Measurements from ENCODE around the gene LRRC3.

The LRRC3 gene

GRCh38 chr21:44485796-44486195 is 30.5 kb downstream of the LRRC3 start:
- no peak for TF ChIP-seq YY1 (IDR thresholded peaks at IDR 0.05; ENCODE audit: low read depth)
- no peak for TF ChIP-seq CREB1 (IDR thresholded peaks at IDR 0.05; ENCODE audit: low read depth)
- TF ChIP-seq FOXM1 (IDR thresholded peaks at IDR 0.05; ENCODE audit: borderline replicate concordance, low read depth): no peak
- TF ChIP-seq CEBPB (IDR thresholded peaks at IDR 0.05): no peak
- no peak for TF ChIP-seq TAF1 (IDR thresholded peaks at IDR 0.05; ENCODE audit: low read depth)
- no peak for TF ChIP-seq REST (IDR thresholded peaks at IDR 0.05; ENCODE audit: low read depth)
- no peak for TF ChIP-seq EGR1 (IDR thresholded peaks at IDR 0.05)
- no peak for TF ChIP-seq ZBTB7A (IDR thresholded peaks at IDR 0.05; ENCODE audit: low read depth)

- TF ChIP-seq TAF1 (IDR thresholded peaks at IDR 0.05; ENCODE audit: low read depth) (no peak), CEBPB (IDR thresholded peaks at IDR 0.05) (no peak), EGR1 (IDR thresholded peaks at IDR 0.05) (no peak), USF1 (IDR thresholded peaks at IDR 0.05) (no peak), MAX (IDR thresholded peaks at IDR 0.05) (no peak), CREB1 (IDR thresholded peaks at IDR 0.05; ENCODE audit: low read depth) (no peak), FOXM1 (IDR thresholded peaks at IDR 0.05; ENCODE audit: borderline replicate concordance, low read depth) (no peak), TEAD4 (IDR thresholded peaks at IDR 0.05) (no peak), RAD21 (IDR thresholded peaks at IDR 0.05; ENCODE audit: low read depth) (no peak), YY1 (IDR thresholded peaks at IDR 0.05; ENCODE audit: low read depth) (no peak), TCF12 (IDR thresholded peaks at IDR 0.05; ENCODE audit: low read depth) (no peak), REST (IDR thresholded peaks at IDR 0.05; ENCODE audit: low read depth) (no peak), NFIC (IDR thresholded peaks at IDR 0.05) (no peak)
Observed at GRCh38 chr21:44486302-44486701, 31.0 kb downstream of the LRRC3 start.

- no peak for TF ChIP-seq MAX (IDR thresholded peaks at IDR 0.05)
- TF ChIP-seq TCF12 (IDR thresholded peaks at IDR 0.05; ENCODE audit: low read depth): no peak
- peak; percentile 26; the same call in 1 of the 2 replicates for TF ChIP-seq RAD21 (IDR thresholded peaks at IDR 0.05; ENCODE audit: low read depth)
- TF ChIP-seq CREB1 (IDR thresholded peaks at IDR 0.05; ENCODE audit: low read depth): no peak
- no peak for TF ChIP-seq ZBTB7A (IDR thresholded peaks at IDR 0.05; ENCODE audit: low read depth)
Observed at GRCh38 chr21:44487831-44488230, 32.5 kb downstream of the LRRC3 start.

GRCh38 chr21:44489962-44490361 is 34.7 kb downstream of the LRRC3 start:
- no peak for TF ChIP-seq ZBTB7A (IDR thresholded peaks at IDR 0.05; ENCODE audit: low read depth)
- no peak for TF ChIP-seq RAD21 (IDR thresholded peaks at IDR 0.05; ENCODE audit: low read depth)
- TF ChIP-seq TCF12 (IDR thresholded peaks at IDR 0.05; ENCODE audit: low read depth): no peak
- TF ChIP-seq TEAD4 (IDR thresholded peaks at IDR 0.05): no peak
- no peak for TF ChIP-seq NFIC (IDR thresholded peaks at IDR 0.05)
- no peak for TF ChIP-seq FOXM1 (IDR thresholded peaks at IDR 0.05; ENCODE audit: borderline replicate concordance, low read depth)
- TF ChIP-seq TAF1 (IDR thresholded peaks at IDR 0.05; ENCODE audit: low read depth): no peak
- TF ChIP-seq REST (IDR thresholded peaks at IDR 0.05; ENCODE audit: low read depth): no peak
- no peak for TF ChIP-seq YY1 (IDR thresholded peaks at IDR 0.05; ENCODE audit: low read depth)
- no peak for TF ChIP-seq MAX (IDR thresholded peaks at IDR 0.05)
- no peak for TF ChIP-seq EGR1 (IDR thresholded peaks at IDR 0.05)

GRCh38 chr21:44490405-44490804 is 35.1 kb downstream of the LRRC3 start:
- TF ChIP-seq FOXM1 (IDR thresholded peaks at IDR 0.05; ENCODE audit: borderline replicate concordance, low read depth) (no peak), RAD21 (IDR thresholded peaks at IDR 0.05; ENCODE audit: low read depth) (no peak), EGR1 (IDR thresholded peaks at IDR 0.05) (no peak), NFIC (IDR thresholded peaks at IDR 0.05) (no peak), REST (IDR thresholded peaks at IDR 0.05; ENCODE audit: low read depth) (no peak), ZBTB7A (IDR thresholded peaks at IDR 0.05; ENCODE audit: low read depth) (no peak), YY1 (IDR thresholded peaks at IDR 0.05; ENCODE audit: low read depth) (no peak), MAX (IDR thresholded peaks at IDR 0.05) (no peak), TCF12 (IDR thresholded peaks at IDR 0.05; ENCODE audit: low read depth) (no peak), CEBPB (IDR thresholded peaks at IDR 0.05) (no peak), EP300 (IDR thresholded peaks at IDR 0.05; ENCODE audit: borderline replicate concordance) (no peak), USF1 (IDR thresholded peaks at IDR 0.05) (no peak), TAF1 (IDR thresholded peaks at IDR 0.05; ENCODE audit: low read depth) (no peak), CREB1 (IDR thresholded peaks at IDR 0.05; ENCODE audit: low read depth) (no peak), TEAD4 (IDR thresholded peaks at IDR 0.05) (no peak)
